B cell (primary cell): Measurements from ENCODE around the gene ADAM23. TPM values are rescaled to one million over a fixed set of nuclear protein-coding genes. Genes with fewer than 3 reads are reported as not detected.

Experiments used
- ATAC-seq: fragments of 200-7000 bp; cut with Tn5 transposase; one replicate; pipeline ENCODE4 v1.10.0; 2021; ENCODE audit warnings: low read depth, mild to moderate bottlenecking, moderate number of reproducible peaks, moderate library complexity
- CTCF ChIA-PET: fragments of 350-600 bp; sonication (Branson Sonifier 250); formaldehyde crosslinking; loops from one replicate; lab custom pipeline; 2021; ENCODE audit warnings: antibody characterized with exemption, inconsistent platforms; lab: Charles Lee
- POLR2A ChIA-PET: fragments of 350-600 bp; sonication (Branson Sonifier 250); formaldehyde crosslinking; loops from one replicate; lab custom pipeline; 2021; ENCODE audit warnings: antibody characterized with exemption; lab: Charles Lee
- DNase-seq: peaks from one replicate; pipeline ENCODE4 v3.0.0; 2013
- H2AFZ ChIP-seq: 2 replicates; pipeline ENCODE4 v1.6.1; 2012; ENCODE audit warnings: mild to moderate bottlenecking, low read depth, low read length; ENCODE audit not compliant: insufficient read depth, poor library complexity, severe bottlenecking
- H3K27ac ChIP-seq, 2 donors: 1 replicate in 1 of 2; 2 replicates in 1 of 2; pipeline ENCODE4 v1.5.1; 2012 to 2013; ENCODE audit warnings: low read length in 2 of 2, mild to moderate bottlenecking in 2 of 2, moderate library complexity in 1 of 2
- H3K27me3 ChIP-seq, 4 experiments: fragments of 200-600 bp in 1 of 4; sonication (generic) in 1 of 4; replicated peaks in 1 of 4; 1 replicate in 2 of 4; 2 replicates in 2 of 4; pipeline versions ENCODE4 v1.6.1 to v1.7.0; 2013 to 2016; ENCODE audit warnings: low read length in 3 of 4, mild to moderate bottlenecking in 2 of 4, mixed read lengths in 1 of 4, moderate library complexity in 1 of 4; ENCODE audit not compliant: insufficient read depth in 4 of 4, control insufficient read depth in 3 of 4; ENCODE audit errors: control extremely low read depth in 1 of 4
- H3K36me3 ChIP-seq, 2 experiments: replicated peaks in 1 of 2; 1 replicate in 1 of 2; 2 replicates in 1 of 2; pipeline versions ENCODE4 v1.6.1 to v1.7.1; 2013; ENCODE audit warnings: low read length in 1 of 2; ENCODE audit not compliant: insufficient read depth in 2 of 2, control insufficient read depth in 1 of 2; ENCODE audit errors: control extremely low read depth in 1 of 2, extremely low read depth in 1 of 2
- H3K4me1 ChIP-seq, 2 donors: fragments of 200-600 bp in 1 of 2; sonication (generic) in 1 of 2; 1 replicate in 1 of 2; 2 replicates in 1 of 2; pipeline versions ENCODE4 v1.5.1 to v1.6.1; 2013 to 2017; ENCODE audit warnings: low read length in 2 of 2; ENCODE audit not compliant: control insufficient read depth in 2 of 2, insufficient read depth in 2 of 2
- H3K4me2 ChIP-seq: replicated peaks from 2 replicates; pipeline ENCODE3; 2012; ENCODE audit warnings: mild to moderate bottlenecking, low read depth, low read length; ENCODE audit not compliant: poor library complexity, severe bottlenecking
- H3K4me3 ChIP-seq, 5 experiments: fragments of 200-600 bp in 1 of 5; sonication (generic) in 1 of 5; 1 replicate in 3 of 5; 2 replicates in 2 of 5; pipeline versions ENCODE4 v1.5.1 to v1.7.0; 2011 to 2016; ENCODE audit warnings: low read length in 4 of 5, mild to moderate bottlenecking in 4 of 5, low read depth in 2 of 5, control low read depth in 1 of 5, moderate library complexity in 1 of 5; ENCODE audit not compliant: insufficient read depth in 1 of 5; ENCODE audit errors: control extremely low read depth in 1 of 5, extremely low read depth in 1 of 5
- H3K79me2 ChIP-seq: fragments of 200-600 bp; sonication (generic); one replicate; pipeline ENCODE4 v1.6.0; 2016; ENCODE audit warnings: low read length; ENCODE audit not compliant: control insufficient read depth, insufficient read depth
- H3K9ac ChIP-seq: fragments of 200-600 bp; sonication (generic); 2 replicates; pipeline ENCODE4 v1.6.1; 2017; ENCODE audit warnings: mild to moderate bottlenecking, low read length, moderate library complexity
- H3K9me3 ChIP-seq, 3 donors: one replicate each; pipeline versions ENCODE4 v1.6.1 to v1.7.1; 2013; ENCODE audit warnings: low read length in 2 of 3; ENCODE audit not compliant: control insufficient read depth in 2 of 3, insufficient read depth in 1 of 3; ENCODE audit errors: control extremely low read depth in 1 of 3
- H4K20me1 ChIP-seq: 2 replicates; pipeline ENCODE4 v1.6.0; 2012; ENCODE audit warnings: mild to moderate bottlenecking, low read length; ENCODE audit not compliant: insufficient read depth, control insufficient read depth, poor library complexity, severe bottlenecking
- H3K27ac Mint-ChIP-seq: one replicate; pipeline ENCODE4 v1.8.0; 2021; ENCODE audit warnings: mixed read lengths
- H3K27me3 Mint-ChIP-seq: one replicate; pipeline ENCODE4 v1.8.0; 2021; ENCODE audit warnings: mixed read lengths
- H3K4me1 Mint-ChIP-seq: one replicate; pipeline ENCODE4 v1.8.0; 2021; ENCODE audit warnings: mixed read lengths
- H3K4me3 Mint-ChIP-seq: one replicate; pipeline ENCODE4 v1.8.0; 2021; ENCODE audit warnings: mixed read lengths
- H3K9me3 Mint-ChIP-seq: one replicate; pipeline ENCODE4 v1.8.0; 2022; ENCODE audit warnings: mixed read lengths; ENCODE audit not compliant: insufficient read depth
- EZH2 ChIP-seq: IDR thresholded peaks from 2 replicates; pipeline ENCODE4 v1.6.1; 2012; ENCODE audit warnings: borderline replicate concordance, low read depth, mild to moderate bottlenecking, moderate library complexity, low read length; ENCODE audit not compliant: insufficient read depth, poor library complexity, severe bottlenecking
- WGBS: methylation state at CpG from one replicate; pipeline ENCODE4 v1.1.5; 2013; ENCODE audit warnings: missing lambda C conversion rate; ENCODE audit not compliant: insufficient coverage; 5-methylcytosine and 5-hydroxymethylcytosine counted together
- intact Hi-C: fragments of 100-400 bp; cut with micrococcal nuclease; formaldehyde crosslinking; loops from one replicate; pipeline ENCODE4 v1.10.0; 2022
- polyA plus RNA-seq: library from polyadenylated mRNA; depleted of rRNA; stranded (reverse); fragments of >200 nt; gene quantifications from 2 replicates; pipeline ENCODE4 v1.2.3, GENCODE V29; 2012
- total RNA-seq, 2 donors: library from RNA; stranded (reverse); fragments of 120-200 nt in 1 of 2; gene quantifications; 1 replicate in 1 of 2; 2 replicates in 1 of 2; pipeline versions ENCODE4 v1.2.3 to v1.2.4, GENCODE V29; 2013 to 2022
- TF ChIP-seq, protein P1 (sequence below): fragments of 200-600 bp; IDR thresholded peaks from one replicate; pipeline ENCODE4 v1.8.0; 2022; ENCODE audit warnings: antibody characterized with exemption, mild to moderate bottlenecking

The ADAM23 gene
- total and polyA plus RNA-seq, 2 donors (not counting 1 experiment from before 2014, with no cell fraction given): 0.78 to 1.7 TPM

DNA sequence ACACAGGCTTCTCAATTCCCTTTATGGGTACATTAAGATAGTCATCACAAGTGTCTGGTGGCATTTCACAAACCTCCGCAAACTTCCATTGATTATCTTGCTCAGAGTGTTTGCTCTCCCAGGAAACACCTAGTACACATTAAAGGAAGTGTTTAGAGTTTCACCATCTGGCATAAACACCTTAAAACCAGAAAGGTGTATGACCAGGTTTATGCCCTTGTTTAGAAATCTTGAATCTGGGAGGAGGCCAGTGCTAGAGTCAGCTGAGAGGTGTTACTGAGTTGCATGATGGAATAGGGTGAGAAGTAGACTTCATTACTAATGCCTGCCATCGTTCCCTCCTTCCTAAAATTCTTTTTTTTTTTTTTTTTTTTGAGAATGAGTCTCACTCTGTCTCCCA, 120.0 kb downstream of the ADAM23 start:
- POLR2A ChIA-PET: no interaction called here
- no CpG with 5 or more reads among the region's 2 CpGs for WGBS
- no peak overlapping the region for H3K4me3 Mint-ChIP-seq
- DNase-seq (no peak), ATAC-seq (no peak)
- H3K9ac ChIP-seq: no peak overlapping the region
- CTCF ChIA-PET: no interaction called here
- no peak overlapping the region for H2AFZ ChIP-seq
- no peak overlapping the region for H3K27ac ChIP-seq
- intact Hi-C loops: no loop called here
- H3K36me3 ChIP-seq: no peaks in the 10 kb centered on the region
- no peak overlapping the region for H3K27ac Mint-ChIP-seq
- no peaks in the 10 kb centered on the region for H3K27me3 ChIP-seq
- no peak overlapping the region for H3K4me3 ChIP-seq
- H3K79me2 ChIP-seq: no peaks in the 10 kb centered on the region
- no peaks in the 10 kb centered on the region for H3K4me1 Mint-ChIP-seq
- no peaks in the 10 kb centered on the region for H3K9me3 Mint-ChIP-seq
- no peaks in the 10 kb centered on the region for H4K20me1 ChIP-seq
- H3K4me1 ChIP-seq: no peaks in the 10 kb centered on the region
- no peaks in the 10 kb centered on the region for H3K9me3 ChIP-seq
- H3K27me3 Mint-ChIP-seq: no peaks in the 10 kb centered on the region
- H3K4me2 ChIP-seq: no peak overlapping the region
- TF ChIP-seq, protein P1, sequence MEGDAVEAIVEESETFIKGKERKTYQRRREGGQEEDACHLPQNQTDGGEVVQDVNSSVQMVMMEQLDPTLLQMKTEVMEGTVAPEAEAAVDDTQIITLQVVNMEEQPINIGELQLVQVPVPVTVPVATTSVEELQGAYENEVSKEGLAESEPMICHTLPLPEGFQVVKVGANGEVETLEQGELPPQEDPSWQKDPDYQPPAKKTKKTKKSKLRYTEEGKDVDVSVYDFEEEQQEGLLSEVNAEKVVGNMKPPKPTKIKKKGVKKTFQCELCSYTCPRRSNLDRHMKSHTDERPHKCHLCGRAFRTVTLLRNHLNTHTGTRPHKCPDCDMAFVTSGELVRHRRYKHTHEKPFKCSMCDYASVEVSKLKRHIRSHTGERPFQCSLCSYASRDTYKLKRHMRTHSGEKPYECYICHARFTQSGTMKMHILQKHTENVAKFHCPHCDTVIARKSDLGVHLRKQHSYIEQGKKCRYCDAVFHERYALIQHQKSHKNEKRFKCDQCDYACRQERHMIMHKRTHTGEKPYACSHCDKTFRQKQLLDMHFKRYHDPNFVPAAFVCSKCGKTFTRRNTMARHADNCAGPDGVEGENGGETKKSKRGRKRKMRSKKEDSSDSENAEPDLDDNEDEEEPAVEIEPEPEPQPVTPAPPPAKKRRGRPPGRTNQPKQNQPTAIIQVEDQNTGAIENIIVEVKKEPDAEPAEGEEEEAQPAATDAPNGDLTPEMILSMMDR: no peak
- TF ChIP-seq EZH2: no peak

DNA sequence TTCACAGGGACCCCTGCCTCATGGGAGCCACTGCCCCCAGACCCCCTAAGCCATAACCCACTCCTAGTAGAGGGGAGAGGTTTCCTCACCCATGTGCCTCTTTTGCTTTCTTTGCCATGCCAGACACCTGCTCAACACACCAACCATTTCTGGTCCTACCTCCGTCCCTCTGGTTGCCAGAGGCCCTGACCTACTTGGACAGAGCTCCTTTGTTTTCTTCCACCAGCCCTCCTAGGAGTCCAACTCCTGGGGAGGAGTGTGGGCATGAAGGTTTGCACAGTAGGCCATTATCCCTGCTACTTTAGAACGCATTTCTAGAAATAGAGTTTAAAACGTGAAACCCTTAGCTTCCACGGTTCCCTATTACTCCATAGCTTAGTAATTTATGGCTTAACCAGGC, 122.3 kb downstream of the ADAM23 start:
- ATAC-seq: no peak

More for the DNA sequence above, 122.3 kb downstream of the ADAM23 start:
- TF ChIP-seq, protein P1: no peak
- TF ChIP-seq EZH2: no peak
- Mint-ChIP-seq H3K27me3 (no peaks in the 10 kb centered on the region), H3K9me3 (no peaks in the 10 kb centered on the region), H3K4me3 (no peak overlapping the region), H3K27ac (no peak overlapping the region), H3K4me1 (no peaks in the 10 kb centered on the region)
- intact Hi-C loops: no loop called here
- CTCF ChIA-PET: no interaction called here
- Histone ChIP-seq H3K27me3 (no peaks in the 10 kb centered on the region), H3K4me2 (no peak overlapping the region), H2AFZ (no peak overlapping the region), H3K36me3 (no peaks in the 10 kb centered on the region), H3K9me3 (no peaks in the 10 kb centered on the region), H3K4me1 (no peaks in the 10 kb centered on the region), H3K4me3 (no peak overlapping the region), H3K27ac (no peak overlapping the region), H3K79me2 (no peaks in the 10 kb centered on the region), H4K20me1 (no peaks in the 10 kb centered on the region), H3K9ac (no peak overlapping the region)
- DNase-seq: no peak
- POLR2A ChIA-PET: no interaction called here
- WGBS: no CpG with 5 or more reads among the region's 4 CpGs
